DLD1 (cell line): ENCODE results near the gene ABCF1.
"Not testable (repeated sequence)": the region's sequence is repeated elsewhere in the genome, so short reads cannot be mapped to it uniquely, and the experiment has no call there.

Experiments used
- in situ Hi-C: cut with HindIII; loops from 2 replicates; pipeline ENCODE4 v1.10.0; 2017; ENCODE audit warnings: low sequenced_read_pairs

The ABCF1 gene

GRCh38 chr6:30571075-30571761 lies at the start of gene ABCF1:
Gene ABCF1 (plus strand): TSS chr6:30571442. CDS start chr6:30571488, 46 bp downstream.
- in situ Hi-C loops, result no loop called here

- in situ Hi-C loops, result not testable (repeated sequence)
Measured at GRCh38 chr6:30521952-30522351, 49.3 kb upstream of the ABCF1 start.

- in situ Hi-C loops, result not testable (repeated sequence)
Measured at GRCh38 chr6:30526444-30526843, 44.8 kb upstream of the ABCF1 start.

GRCh38 chr6:30529349-30529875 lies 41.8 kb upstream of the ABCF1 start:
- in situ Hi-C loops, result not testable (repeated sequence)

- in situ Hi-C loops, result no loop called here
Measured at GRCh38 chr6:30530014-30530413, 41.2 kb upstream of the ABCF1 start.

- in situ Hi-C loops, result no loop called here
Measured at GRCh38 chr6:30533460-30534294, 37.6 kb upstream of the ABCF1 start.

GRCh38 chr6:30537931-30538330 lies 33.3 kb upstream of the ABCF1 start:
- in situ Hi-C loops, result no loop called here

GRCh38 chr6:30541515-30542403 lies 29.5 kb upstream of the ABCF1 start:
- in situ Hi-C loops, result loop anchor here (5.0 to 10.0 kb wide), 2 partner anchors 39 to 77 kb away; no protein-coding TSS in a partner anchor

GRCh38 chr6:30542404-30542725 lies 28.9 kb upstream of the ABCF1 start:
- in situ Hi-C loops, result loop anchor here (5.0 to 10.0 kb wide), 2 partner anchors 40 to 78 kb away; no protein-coding TSS in a partner anchor

GRCh38 chr6:30542915-30543314 lies 28.3 kb upstream of the ABCF1 start:
- in situ Hi-C loops, result loop anchor here (5.0 to 10.0 kb wide), 2 partner anchors 41 to 78 kb away; no protein-coding TSS in a partner anchor

GRCh38 chr6:30543821-30544220 lies 27.4 kb upstream of the ABCF1 start:
- in situ Hi-C loops, result loop anchor here (5.0 to 10.0 kb wide), 2 partner anchors 42 to 79 kb away; no protein-coding TSS in a partner anchor

- in situ Hi-C loops, result loop anchor here (5.0 to 10.0 kb wide), 2 partner anchors 42 to 80 kb away; no protein-coding TSS in a partner anchor
Measured at GRCh38 chr6:30544666-30545272, 26.5 kb upstream of the ABCF1 start.

GRCh38 chr6:30547454-30547853 lies 23.8 kb upstream of the ABCF1 start:
- in situ Hi-C loops, result loop anchor here (10.0 kb wide), 1 partner anchor 83 kb away; no protein-coding TSS in a partner anchor

GRCh38 chr6:30548375-30548774 lies 22.9 kb upstream of the ABCF1 start:
- in situ Hi-C loops, result loop anchor here (10.0 kb wide), 1 partner anchor 84 kb away; no protein-coding TSS in a partner anchor

- in situ Hi-C loops, result no loop called here
Measured at GRCh38 chr6:30554404-30554803, 16.8 kb upstream of the ABCF1 start.

- in situ Hi-C loops, result no loop called here
Measured at GRCh38 chr6:30554962-30555815, 16.1 kb upstream of the ABCF1 start.

- in situ Hi-C loops, result no loop called here
Measured at GRCh38 chr6:30555816-30556065, 15.5 kb upstream of the ABCF1 start.

GRCh38 chr6:30556066-30556905 lies 15.0 kb upstream of the ABCF1 start, which contains the start of gene GNL1:
Gene GNL1 (minus strand): TSS chr6:30556489. CDS start chr6:30556203, 286 bp downstream.
- in situ Hi-C loops, result no loop called here
